Measurements from ENCODE around the gene ECI2.
"Not testable (repeated sequence)": the region's sequence is repeated elsewhere in the genome, so short reads cannot be mapped to it uniquely, and the experiment has no call there.

ECI2 gene

GRCh38 chr6:4101298-4101697, 34.1 kb downstream of the ECI2 start:
- DNase-seq, result no peak

GRCh38 chr6:4100655-4101054, 34.7 kb downstream of the ECI2 start:
- no peak for DNase-seq

DNA sequence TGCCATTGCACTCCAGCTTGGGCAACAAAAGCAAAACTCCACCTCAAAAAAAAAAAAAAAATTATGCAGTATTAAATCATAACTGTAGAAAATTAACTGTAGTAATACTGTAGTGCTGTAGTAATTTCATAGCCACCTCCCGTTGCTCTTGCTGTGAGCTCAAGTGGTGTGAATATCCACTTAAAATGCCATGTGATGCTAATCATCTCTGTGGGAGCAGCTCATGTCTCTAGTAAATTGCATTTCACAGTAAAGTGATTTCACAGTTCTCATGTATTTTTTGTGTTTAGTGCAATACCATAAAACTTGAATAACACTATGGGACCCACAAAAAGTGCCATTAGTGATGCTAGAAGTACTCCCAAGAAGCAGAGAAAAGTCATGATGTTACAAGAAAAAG, 42.1 kb downstream of the ECI2 start:
- DNase-seq, result no peak

- DNase-seq, result no peak
Measured at GRCh38 chr6:4091941-4092340, 43.4 kb downstream of the ECI2 start.

GRCh38 chr6:4090043-4090442, 45.3 kb downstream of the ECI2 start:
- not testable (repeated sequence) for DNase-seq

- DNase-seq, result no peak
Measured at GRCh38 chr6:4088704-4089103, 46.7 kb downstream of the ECI2 start.

- no peak for DNase-seq
Measured at GRCh38 chr6:4085332-4085700, 50.1 kb downstream of the ECI2 start.

GRCh38 chr6:4084444-4085331, 50.7 kb downstream of the ECI2 start:
- DNase-seq, result no peak

DNA sequence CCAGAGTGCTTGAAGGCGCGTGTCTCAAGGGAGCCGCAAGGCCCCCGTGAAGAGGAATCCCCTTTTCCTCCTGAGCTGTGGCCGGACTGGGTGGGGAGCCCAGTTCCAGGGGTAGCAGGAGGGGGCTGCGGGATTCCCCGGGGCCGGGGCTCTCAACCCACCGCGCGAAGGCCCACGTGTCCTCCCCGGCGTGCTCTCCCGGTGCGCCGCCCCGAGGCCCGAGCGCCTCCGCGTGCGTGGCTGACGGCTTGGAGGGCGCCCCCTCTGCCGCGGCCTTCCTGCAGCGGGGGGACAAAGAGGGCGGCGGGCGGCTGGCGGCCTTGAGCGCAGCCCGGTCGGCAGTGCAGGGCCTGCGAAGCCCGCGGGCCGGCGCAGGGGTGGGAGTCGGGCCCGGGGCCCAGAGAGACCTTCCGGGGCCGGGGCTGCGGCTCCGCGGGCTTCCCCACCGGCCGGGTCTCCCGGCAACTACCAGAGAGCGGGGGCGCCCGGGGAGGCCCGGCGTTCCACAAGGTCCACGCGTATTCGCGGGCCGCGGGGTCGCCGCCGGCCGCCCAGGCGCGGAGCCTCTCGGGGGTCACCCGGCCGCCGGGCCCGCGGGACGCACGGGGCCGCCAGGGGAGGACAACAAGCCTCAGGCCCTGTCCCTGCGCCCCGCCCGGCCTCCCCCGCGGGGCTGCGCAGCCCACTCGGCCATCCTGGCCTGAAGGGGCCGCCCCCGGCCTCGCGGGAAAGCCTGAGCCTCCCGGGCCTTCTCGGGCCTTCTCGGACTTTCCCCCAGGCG, 56.5 kb downstream of the ECI2 start, which contains the start of gene FAM217A:
Gene FAM217A, minus strand, starts transcription at position 447 of the 781 bp plus-strand sequence. CDS start 1,723 bp downstream, outside the sequence.
- no peak for DNase-seq

DNA sequence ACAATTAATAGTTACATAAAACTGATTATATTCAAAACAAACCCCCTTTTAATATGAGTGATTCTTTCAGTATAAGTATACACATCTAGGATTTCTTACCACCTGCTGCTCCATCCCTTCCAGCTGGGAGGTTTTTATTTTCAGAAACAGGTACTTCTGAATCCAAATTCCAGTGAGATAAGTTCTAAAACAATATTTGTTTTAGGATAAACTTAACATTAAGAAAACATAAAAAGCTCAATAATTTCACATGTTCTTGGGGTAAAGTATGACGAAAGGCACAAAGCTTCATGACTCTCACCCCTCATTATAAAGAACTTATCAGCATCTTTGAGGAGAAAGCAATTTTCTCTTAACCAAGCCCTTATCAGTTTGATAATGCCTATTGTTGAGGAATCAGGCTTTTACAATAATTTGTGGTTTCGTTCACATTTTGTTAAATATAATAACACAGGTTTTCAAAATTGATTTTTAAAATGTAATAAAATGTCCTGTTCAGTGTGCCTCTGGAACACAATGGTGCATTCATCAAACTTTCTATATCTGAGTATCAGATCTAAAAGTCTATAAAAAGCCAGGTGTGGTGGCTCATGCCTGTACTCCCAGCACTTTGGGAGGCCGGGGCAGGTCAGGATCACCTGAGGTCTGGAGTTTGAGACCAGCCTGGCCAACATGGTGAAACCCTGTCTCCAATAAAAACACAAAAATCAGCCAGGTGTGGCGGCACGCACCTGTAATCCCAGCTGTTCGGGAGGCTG, 60.7 kb downstream of the ECI2 start:
- no peak for DNase-seq

DNA sequence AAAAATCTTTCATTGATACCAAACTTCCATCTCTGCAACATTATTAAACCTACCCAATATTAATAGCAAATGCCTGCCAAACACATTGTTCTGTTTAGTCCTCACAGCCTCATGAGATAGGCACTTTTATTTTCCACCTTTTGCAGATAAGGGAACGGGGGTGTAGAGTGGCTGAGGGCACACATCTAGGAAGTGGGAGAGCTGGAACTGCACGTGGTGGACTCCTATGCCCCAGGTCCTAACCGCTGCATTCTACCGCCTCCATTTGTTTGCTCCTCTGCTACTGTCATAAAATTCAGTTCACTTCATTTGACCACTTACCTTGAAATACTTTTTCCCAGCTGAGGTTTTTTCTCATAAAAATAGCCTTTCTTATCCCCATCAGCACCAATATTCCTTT, 64.0 kb downstream of the ECI2 start:
- no peak for DNase-seq

DNA sequence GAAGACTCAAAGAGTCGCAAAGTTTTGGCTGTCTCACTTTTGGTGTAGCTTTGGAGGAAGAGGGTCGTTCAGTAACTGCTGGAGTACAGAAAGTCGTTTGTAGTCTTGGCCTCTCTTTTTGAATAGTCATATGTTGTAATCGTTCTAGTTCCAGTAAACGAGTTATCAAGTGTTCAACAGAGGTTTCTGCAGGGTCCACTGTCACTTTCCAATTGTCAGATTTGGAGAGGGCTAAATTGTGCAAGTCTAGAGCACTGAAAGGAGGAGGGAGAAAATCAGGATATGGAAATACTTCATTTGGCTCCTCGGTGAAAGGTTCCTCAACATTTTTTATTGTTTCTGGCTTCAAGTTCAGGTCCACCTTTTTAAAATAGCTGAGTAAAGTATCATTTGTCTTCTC, 66.2 kb downstream of the ECI2 start:
- no peak for DNase-seq

GRCh38 chr6:4067673-4068072, 67.7 kb downstream of the ECI2 start:
- DNase-seq, result no peak

DNA sequence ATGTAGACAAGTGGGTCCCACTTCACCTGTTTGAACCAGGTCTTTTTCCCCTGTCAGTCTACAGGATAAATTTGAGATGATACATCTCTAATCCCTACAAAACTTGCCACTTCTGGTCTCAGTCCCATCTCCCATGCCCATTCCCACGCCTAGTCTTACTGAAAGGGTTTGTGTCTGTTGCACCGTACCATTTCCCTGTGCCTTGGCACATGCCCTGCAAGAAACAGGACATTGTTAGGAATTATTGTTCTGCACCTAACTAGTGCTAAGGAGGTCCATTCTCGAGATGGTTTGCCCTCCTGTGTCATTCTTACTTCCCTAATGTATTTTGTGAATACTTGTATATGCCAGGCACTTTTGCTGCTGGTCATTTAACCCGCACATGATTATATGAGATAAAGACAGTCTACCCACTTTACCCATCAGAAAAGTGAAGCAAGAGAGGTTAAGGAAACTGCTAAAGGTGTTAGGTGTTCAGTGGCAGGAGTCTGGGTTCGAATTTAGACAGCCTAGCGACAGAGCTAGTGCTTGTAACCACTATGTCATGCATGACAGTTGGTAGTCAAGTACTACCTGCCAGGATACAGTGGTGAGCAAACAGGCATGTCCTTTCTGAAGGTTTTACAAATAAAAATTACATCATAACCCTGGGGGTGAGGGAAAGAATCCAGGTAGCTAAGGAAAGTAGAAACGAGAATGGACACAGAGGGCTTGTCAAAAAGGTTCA, 69.2 kb downstream of the ECI2 start:
- DNase-seq, result no peak
